Activated CD4-positive, alpha-beta T cell treated with anti-CD3 and anti-CD28 coated beads, Interleukin-2, amount 50 U/mL, for 16 hours (primary cell): ENCODE data around the gene STIMATE.

ENCODE experiments used
- DNase-seq: peaks from one replicate; pipeline ENCODE4 v3.0.0-alpha.2; 2020

The STIMATE gene

DNA sequence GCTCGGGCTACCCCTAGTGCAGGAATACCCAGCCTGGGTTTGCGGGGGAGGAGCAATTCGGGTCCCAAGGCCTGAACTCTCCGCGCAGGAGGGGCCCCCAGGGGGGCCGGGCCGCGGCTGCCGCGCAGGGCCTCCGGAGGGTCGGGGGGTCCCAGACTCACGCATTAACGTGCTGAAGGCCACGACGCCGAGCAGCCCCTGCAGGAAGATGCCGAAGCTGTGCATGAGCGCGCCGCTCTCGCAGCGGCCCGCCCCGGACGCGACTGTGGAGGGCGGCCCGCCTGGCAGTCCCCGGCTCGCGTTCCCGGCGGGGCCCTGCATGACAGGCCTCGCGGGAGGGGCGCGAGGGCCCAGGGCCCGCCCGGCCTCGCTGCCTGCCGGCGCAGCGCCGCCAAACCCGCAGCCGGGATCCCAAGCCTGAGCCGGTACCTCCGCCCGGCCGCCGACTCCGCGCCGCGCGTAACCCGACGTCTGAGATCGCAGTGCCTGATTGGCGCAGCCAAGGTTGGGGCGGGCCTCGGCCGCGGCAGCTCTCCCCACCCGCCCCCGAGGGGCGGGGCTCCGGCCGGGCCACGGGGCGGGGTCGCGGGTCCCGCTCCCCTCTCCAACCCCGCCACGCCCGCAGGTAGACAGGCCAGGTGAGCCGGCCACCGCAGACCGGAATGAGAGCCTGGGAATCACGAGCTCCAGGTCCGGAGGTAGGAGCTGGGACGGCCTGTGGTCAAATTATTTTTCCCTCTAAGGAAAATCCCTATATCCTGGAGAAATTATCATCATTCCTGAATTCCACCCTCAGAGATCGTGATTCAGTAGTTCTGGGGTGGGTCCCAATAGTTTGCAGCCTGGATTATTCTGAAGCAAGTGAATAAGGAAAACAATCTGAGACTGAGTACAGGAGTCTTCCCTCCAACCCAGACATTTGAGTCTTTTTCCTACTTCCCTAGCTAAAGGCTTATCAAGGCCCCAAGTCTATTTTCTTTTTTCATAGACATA is at the start of gene STIMATE:
STIMATE (minus strand) TSS at position 419 of the 993 bp plus-strand sequence; CDS start at position 321, 98 bp downstream.
- DNase-seq = peak; percentile 91

GRCh38 chr3:52939600-52939999 is 42.3 kb upstream of the STIMATE start:
- no peak for DNase-seq

DNA sequence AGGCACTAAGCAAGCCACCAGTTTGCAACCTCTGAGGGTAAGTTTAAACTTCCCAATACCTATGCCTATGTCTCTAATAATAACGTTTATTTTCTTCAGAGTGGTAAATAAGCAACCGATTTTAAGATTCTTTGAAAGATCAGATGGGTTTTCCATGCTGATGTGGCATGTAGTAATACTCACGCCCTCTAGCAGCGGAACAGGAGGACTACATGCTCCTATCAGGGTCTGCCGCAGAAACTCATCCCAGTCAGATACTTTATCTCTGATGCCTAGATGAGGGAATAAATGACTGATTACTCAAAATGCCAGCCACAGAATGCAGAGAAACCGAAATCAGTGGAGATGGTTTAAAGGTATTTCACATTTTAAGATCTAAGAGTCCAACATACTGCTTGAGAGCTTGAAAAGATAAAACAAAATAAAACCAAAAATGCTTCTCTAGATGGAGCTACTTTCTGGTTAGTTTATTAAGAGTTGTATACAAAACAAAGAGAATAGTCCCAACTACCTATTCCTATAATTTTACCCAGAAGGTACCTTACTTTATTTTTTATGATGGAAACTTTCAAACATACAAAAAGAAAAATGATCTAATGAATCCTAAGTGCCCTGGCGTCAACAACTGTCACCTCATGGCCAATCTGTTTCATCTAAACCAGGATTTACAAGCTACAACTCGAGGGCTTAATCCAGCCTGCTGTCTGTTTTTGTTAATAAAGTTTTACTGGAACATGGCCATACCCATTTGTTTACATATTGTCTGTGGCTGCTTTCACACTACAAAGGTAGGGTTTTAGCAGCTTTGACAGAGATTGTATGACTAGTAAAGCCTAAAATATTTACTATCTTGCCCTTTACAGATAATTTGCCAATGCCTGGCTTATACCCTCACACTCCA is 37.5 kb upstream of the STIMATE start:
- peak; percentile 76 for DNase-seq

DNA sequence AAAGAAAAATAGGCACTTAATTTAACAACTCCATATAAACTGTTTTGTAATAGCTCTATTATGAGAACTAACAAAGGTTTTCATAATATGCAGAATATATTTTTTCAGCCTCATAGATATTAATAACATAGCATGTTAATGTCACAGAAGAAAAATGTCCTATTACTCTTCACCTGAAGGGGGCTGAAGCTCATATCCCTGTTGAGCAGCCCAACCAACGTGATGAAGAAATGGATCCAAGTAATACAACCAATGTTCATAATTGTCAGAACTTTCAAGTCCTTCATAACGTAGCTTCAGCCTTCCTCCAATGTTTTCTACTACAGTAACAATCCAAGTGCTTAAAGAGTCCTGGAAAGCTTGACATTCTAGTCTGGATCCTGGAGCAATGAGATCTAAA is 34.5 kb upstream of the STIMATE start:
- DNase-seq = no peak

DNA sequence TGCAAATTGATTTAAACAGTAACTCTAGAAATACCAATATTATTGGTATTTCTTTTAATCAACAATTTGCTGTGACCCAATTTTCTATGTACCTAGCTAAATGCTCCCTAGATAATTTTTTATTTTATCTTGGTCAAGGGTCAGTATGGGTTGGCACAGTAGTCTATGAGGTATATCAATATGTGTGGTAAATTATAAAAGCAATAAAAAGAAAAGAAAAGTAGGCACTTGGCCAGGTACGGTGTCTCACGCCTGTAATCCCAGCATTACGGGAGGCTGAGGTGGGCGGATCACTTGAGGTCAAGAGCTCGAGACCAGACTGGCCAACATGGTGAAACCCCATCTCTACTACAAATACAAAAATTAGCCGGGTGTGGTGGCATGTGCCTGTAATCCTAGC is 34.0 kb upstream of the STIMATE start:
- no peak for DNase-seq

- no peak for DNase-seq
Measured at GRCh38 chr3:52930748-52931147, 33.4 kb upstream of the STIMATE start.

DNA sequence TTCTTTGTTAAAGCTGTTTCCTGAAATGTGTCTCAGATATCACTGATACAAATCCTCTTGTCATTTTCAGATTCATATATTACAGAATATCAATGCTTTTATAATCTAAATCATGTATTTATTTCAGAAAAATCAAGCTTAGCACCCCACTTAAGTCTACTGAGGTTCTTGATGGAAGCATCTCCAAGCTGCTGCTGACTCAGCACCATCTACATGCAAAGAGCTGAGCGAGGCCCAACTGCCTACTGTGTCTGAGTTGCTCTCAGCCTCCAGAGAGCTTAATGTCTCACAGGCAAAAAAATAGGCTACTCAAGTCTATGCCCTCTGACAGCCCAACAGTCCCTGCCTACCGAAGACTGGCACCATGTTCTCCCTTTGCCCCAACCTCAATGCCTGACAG is 29.2 kb upstream of the STIMATE start:
- DNase-seq = no peak

DNA sequence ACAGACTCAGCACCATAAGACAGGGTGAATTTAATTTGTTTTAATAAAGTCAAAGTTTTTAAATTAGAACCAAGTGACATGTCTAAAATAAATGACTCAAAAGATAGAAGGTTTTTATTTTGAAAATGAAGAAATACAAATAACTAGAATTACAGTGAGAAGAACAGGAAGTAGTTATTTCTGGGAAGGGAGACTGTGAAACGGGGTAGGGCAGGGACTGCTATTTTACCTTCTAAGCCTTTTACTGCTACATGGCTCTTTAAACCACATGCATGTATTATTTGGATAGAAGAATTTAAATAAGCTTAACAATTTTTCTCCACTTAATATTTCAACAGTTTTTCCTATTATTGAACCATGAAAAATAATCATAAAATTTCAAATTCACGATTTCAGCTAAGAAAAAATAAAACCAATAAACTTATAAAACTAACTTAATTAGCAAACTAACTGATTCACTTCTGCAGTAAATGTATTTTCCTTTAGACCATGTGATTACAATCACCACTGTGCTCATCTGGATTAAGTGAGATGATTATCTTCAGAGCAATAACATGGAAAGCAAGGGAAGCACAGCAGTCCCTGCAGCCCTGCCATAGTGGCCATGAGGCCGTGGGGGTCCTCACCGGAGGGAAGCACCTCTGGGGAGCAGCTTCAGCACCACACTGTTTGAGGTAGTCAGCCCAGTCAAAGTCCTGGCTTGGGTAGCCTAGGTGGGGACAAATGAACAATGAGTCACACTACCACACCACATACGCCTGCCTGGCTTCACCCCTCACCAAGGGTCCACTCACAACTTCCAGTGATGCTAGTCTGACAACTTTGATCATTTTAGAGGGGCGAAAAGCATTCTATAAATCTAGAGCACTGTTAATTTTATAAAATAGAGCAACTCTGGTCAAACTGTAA is 28.3 kb upstream of the STIMATE start:
- DNase-seq = no peak

DNA sequence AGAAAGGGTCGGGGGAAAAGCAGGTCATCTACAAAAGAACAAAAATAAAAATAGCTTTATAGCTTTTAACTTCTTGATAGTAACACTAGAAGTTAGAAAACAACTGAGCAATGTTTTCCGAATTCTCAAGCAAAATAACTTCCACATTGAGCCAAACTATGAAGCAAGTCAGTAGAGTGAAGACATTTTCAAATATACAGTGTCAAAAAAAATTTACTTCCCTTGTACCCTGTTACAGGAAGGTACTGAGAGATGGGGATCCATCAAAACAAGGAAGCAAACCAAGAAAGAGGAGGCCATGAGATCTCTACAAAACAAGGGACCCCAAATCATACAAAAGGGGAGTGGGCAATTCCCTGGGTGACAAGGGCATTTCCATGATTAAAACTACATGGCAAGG is 26.6 kb upstream of the STIMATE start:
- no peak for DNase-seq

GRCh38 chr3:52920841-52921240 is 23.5 kb upstream of the STIMATE start:
- no peak for DNase-seq

- DNase-seq = no peak
Measured at GRCh38 chr3:52917044-52917443, 19.7 kb upstream of the STIMATE start.

- no peak for DNase-seq
Measured at GRCh38 chr3:52915294-52915693, 17.9 kb upstream of the STIMATE start.

- DNase-seq = no peak
Measured at GRCh38 chr3:52912885-52913731, 15.8 kb upstream of the STIMATE start.

- DNase-seq = no peak
Measured at GRCh38 chr3:52910823-52911222, 13.5 kb upstream of the STIMATE start.

DNA sequence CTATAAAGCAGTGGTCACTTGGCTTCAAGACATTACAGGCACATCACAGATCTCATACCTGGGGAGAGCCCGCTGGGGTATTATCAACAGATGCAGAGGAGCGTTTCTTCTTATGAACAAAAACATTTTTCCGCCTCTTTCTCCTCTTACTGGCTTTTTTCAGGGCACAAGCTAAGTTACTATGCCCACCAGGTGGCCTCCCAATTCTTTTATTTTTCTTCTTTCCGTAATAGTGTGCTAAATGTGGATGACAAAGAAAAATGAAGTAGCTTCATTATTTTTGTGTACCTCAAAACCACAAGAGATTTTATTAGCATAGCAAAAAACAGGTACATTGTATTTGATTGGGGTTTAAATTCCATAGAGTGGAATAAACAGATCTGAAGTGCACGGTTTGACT is 10.1 kb upstream of the STIMATE start:
- DNase-seq = no peak

DNA sequence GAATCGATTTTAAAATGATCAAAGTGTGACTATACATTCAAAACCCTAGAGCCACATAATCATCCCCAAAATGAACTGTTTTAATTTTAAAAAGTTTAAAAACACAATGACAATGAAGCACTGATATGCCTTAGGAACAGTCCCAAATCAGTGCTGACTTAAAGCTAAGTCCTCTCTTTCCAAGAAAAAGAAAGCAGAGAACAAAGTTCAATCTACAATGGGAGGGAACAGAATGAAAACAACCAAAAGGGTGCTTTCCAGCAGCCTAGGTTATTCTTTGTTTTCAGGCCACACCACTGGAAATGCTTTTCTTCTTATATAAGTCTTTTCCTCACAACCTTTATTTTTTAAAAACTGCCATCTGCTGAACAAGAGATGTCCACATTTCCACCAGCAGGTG is 7.2 kb upstream of the STIMATE start:
- no peak for DNase-seq

DNA sequence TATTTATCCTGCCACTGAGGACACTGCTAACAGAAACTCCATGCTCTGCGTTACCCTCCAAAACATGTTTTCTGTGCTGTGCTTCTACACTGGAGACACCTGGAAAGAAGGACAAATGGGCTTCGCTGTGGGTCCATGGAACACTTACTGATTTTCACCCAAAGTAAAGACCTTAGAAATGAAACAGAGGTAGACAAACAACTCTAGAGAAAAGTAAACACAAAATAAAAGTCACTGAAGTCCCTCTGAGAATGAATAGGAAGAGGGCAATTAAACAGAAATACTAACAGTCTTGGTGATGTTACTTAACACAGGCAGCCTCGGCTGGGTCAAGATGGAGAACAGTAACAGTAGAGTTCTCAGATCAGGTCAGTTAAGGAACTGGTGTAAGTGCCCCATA is 6.7 kb upstream of the STIMATE start:
- no peak for DNase-seq

DNA sequence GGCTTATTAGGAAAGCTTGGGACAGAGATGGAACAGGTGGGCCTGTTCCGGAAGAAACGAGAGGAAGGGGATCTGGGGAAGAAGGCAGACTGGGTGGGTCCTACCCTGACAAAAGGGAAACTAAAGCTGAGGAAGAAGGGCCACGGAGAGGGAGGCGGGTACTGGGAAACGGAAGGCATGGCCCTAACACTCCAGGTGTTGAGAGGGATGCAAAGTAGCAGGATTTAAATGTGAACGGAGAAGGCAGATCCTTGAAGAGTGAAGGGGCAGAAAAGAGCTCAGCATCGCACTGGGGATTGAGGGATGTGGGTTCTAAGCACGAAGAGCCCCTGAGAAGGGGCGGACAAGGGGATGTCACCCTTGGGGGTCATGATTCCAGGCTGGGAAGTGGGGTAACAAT is 735 bp downstream of the STIMATE start:
- no peak for DNase-seq

- no peak for DNase-seq
Measured at GRCh38 chr3:52896151-52896550, 1.2 kb downstream of the STIMATE start.

- peak; percentile 87 for DNase-seq
Measured at GRCh38 chr3:52895418-52895817, 1.9 kb downstream of the STIMATE start.

- DNase-seq = no peak
Measured at GRCh38 chr3:52894756-52895155, 2.6 kb downstream of the STIMATE start.

- no peak for DNase-seq
Measured at GRCh38 chr3:52893723-52894122, 3.6 kb downstream of the STIMATE start.
